Hematopoietic multipotent progenitor cell treated with erythropoietin and hydrocortisone succinate and interleukin-3 and kit ligand, for 4 days (in vitro differentiated cells): ENCODE data around the gene RHBDL1.
A peak's percentile ranks its signal among the peaks of the same experiment; 100 is the strongest.

Experiments
- DNase-seq: peaks from one replicate; pipeline ENCODE4 v3.0.0-alpha.2; 2015

The RHBDL1 gene

DNA sequence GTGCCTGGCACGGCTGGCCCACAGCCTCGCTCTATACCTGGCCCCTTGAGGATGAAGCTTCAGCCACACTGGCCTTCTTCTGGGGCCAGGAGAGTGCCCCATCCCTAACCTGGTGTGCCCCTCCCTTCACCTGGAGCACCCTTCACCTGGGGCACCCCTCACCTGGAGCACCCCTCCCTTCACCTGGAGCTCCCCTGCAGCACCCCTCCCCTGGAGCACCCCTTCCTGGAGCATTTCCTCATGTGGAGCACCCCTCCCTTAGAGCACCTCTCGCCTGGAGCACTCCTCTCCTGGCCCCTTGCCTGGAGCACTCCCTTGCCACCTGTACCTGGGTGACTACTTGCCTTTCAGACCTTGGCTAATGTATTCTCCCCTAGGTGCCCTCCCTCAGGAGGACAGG lies 32.5 kb downstream of the RHBDL1 start:
- no peak for DNase-seq

DNA sequence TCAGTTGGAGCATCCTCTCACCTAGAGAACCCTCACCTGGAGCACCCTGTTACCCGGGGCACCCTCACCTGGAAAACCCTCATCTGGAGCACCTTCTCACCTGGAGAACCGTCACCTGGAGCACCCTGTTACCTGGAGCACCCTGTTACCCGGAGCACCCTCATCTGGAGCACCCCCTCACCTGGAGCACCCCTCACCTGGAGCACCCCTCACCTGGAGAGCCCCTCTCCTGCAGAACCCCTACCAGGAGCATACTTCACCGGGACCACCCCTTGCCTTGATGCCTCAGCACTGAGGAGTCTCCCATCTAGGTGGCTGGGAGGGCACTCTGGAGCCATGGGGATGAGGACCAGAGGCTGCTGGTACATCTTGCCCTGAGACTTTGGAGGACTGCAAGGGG lies 33.5 kb downstream of the RHBDL1 start:
- no peak for DNase-seq

DNA sequence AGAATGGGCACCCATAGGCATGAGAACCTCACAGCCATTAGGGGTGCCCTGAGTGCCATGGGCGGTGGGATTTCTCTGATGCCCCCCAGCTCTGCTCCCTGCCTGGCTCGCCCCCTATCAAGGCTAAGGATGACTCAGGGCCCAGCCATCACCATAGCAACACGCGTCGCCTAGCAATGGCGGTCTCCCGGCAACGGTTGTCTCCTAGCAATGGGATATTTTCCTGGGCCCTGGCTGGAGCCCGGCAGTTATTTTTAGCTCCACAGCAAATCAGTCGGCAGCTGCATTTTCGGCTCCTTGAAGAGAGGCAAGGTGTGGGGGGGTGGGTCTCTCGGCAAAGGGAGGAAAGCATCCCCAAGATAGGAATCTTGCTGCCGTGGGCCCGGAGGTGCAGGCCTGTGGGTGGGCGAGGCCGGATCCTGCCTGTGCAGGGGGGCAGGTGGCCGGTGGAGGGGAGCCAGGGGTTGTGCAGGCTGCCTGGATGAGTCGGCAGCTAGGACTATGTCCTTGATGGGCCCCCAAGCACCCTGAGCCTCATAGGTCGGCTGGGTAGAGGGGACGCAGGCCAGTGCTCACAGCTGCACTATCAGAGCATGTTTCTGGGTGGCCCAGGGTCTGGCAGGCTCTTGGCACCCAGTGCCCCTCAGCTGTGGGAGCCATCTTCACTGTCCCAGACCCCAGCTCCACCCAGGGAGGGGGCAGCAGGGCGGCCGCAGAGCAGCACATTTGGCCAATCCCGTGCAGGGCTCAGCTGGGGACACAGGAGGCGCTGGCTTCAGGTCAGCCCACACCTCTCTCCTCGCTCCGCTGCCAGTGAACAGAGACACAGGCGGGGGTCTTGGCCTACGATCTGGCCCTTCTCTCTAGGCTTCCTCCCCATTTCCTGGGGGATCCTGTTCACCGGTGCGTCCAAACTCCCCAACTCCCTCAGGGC lies 34.4 kb downstream of the RHBDL1 start:
- DNase-seq, result peak; percentile 70

DNA sequence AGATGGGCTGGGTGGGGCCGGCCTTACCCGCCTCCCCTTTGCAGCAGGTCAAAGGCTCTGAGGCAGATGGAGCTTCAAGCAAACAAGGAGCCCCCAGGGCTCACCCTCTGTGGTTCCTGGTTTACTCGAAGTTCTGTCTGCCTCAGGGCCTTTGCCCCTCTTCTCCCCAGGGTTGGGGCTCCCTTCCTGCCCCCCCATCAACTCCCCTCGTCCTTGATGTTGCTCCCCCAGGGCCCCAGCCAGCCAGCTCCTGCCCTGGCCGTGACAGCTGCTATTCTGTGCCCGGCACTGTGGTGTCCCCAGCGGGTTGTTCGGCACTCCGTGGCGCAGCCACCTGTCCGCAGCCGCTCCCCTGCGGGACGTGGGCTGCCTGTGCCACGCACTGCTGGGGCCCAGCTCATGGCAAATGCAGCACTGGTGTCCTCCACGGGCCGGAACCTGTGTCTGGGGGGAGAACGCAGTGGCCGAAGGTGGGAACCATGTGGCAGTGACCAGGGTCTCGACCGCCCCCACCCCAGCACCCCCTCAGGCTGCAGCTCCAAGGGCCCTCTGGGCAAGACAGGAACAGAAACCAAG lies 35.1 kb downstream of the RHBDL1 start:
- no peak for DNase-seq

DNA sequence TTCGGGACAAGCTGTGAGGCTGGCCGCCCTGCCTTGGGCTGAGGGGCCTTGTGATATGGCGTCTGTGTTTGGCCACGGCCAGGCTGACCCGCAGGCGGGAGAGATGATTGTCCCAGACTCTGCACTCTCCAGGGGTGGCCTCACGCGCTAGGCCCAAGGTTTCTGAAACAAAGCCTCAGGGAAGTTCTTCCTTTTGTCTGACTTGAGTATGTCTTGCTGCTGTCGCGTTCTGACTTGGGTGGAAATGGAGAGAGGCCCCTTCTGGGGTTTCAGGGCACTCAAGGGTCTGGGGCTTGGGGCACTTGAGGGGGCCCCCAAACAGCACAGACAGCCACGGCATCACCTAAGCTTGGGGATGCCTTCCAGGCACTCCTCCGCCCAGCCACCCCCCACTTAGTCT lies 35.6 kb downstream of the RHBDL1 start:
- no peak for DNase-seq

DNA sequence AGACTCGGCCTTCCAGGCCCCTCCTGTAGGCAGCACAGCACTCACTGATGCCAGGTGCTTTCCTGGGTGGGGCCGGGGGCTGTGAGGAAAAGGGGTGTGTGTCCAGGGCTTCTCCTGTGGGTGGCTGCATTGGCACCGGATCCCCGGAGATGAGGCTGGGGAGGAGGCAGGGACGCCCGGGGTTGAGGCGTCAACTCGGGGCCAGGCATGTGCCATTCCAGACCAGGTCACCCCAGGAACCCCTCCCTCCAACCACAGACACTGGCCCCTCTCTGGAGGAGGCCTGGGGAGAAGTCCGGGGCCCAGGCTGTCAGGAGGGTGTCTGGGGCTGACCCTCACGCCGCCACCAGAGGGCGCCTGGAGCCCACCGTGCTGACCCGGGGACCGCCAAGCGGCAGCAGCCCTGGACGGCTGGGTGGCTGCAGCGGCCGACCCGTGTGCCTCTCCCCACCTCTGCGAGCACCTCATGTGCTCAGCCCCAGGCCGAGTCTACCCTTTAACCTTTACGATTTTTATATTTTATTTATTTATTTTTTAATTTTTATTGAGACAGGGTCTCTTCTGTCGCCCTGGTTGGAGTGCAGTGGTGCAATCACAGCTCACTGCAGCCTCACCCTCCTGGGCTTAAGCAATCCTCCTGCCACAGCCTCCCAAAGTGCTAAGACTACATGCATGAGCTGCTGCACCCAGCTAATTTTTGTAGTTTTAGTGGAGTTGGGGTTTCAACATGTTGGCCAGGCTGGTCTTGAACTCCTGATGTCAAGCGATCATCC lies 36.3 kb downstream of the RHBDL1 start:
- DNase-seq, result peak; percentile 86

DNA sequence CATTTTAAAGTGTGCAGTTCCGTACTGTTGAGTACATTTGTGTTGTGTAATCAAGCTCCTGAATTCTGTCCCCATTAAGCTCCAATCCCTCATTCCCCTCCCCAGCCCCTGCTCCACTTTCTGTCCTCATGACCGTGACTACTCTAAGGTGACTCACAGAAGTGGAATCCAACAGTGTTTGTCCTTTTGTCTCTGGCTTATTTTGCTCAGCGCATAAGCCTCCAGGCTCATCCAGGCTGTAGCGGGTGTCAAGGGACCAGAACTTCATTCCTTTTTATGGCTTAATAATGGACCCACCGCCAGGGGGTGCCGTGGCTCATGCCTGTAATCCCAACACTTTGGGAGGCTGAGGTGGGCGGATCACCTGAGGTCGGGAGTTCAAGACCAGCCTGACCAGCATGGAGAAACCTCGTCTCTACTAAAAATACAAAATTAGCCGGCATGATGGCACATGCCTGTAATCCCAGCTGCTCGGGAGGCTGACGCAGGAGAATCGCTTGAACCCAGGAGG lies 37.3 kb downstream of the RHBDL1 start:
- DNase-seq, result peak; percentile 69

DNA sequence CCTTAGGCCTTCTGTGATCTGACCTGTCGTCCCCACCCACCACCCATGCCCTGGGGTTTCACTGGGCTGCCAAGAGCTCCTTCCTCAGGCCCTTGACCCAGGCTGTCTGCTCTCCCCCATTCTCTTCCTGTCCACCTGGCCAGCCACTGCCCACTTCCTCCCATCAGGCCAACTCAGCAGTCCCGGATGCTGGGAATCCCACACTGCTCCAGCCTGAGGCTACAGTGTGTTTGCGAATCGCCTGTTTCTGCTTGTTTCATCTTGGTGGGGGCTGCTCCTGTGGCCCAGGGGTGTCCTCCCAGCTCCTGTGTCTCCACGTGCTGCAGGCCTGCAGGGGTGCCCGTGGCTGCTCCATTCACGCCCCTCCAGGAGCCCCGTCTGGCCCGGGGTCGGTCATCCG lies 38.6 kb downstream of the RHBDL1 start:
- DNase-seq, result no peak

DNA sequence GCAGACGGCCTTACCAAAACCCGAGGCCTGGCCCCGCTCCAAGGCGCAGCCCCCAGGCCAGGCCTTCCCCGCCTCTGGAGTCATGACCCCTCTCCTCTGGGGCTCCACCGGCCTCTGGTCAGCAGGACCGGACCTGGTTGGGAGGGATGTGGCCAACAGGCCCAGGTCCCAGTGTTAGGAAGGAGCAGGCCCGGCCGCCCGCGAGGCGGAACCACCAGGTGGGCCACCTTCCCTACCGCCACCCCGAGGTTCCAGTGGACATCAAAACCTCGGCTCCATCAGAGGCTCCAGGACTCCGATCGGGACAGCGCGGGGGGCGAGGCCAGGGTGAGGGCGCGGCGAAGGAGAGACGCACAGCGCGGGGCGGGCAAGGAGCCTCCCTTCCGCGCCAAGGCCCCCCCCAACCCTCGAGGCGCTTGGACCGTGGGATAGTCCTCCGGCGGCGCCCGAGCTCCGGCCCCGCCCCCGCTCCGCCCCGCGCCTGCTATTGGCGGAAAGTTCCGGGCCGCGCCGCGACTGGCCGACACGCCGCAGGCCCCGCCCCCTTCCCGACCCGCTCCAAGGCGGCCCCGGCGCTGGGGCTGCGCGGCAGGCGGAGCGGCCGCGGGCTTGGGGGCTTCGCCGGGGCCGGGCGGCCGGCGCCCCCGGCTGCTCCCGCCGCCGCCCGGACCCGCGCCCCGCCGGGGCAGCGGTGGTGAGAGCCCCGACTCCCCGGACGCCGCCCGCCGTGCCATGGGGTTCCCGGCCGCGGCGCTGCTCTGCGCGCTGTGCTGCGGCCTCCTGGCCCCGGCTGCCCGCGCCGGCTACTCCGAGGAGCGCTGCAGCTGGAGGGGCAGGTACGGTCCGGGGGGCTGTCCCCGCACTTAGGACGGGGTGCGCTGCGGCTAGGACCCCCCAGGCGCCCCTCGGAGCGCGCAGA lies 39.3 kb downstream of the RHBDL1 start, which contains the start of gene METRN:
Gene METRN (plus strand): TSS at position 561 of the 919 bp plus-strand sequence. CDS start 172 bp downstream, at position 733.
- DNase-seq, result peak; percentile 95

DNA sequence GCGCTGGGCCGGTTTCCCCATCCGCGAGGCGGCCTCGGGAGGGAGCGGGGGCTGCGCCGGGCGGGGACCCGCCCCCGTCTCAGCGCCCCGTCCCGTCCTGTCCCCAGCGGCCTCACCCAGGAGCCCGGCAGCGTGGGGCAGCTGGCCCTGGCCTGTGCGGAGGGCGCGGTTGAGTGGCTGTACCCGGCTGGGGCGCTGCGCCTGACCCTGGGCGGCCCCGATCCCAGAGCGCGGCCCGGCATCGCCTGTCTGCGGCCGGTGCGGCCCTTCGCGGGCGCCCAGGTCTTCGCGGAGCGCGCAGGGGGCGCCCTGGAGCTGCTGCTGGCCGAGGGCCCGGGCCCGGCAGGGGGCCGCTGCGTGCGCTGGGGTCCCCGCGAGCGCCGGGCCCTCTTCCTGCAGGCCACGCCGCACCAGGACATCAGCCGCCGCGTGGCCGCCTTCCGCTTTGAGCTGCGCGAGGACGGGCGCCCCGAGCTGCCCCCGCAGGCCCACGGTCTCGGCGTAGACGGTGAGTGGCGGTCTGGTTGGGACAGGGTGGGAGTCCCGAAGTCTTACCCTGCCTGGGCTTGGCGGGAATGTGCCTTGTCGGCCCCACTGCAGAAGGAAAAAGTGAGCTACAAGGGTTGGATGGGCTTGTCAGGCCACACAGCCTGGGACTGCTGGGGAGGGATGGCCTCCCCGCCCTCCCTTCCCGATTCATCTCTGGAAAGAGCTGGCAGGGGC lies 40.2 kb downstream of the RHBDL1 start:
- peak; percentile 52 for DNase-seq

DNA sequence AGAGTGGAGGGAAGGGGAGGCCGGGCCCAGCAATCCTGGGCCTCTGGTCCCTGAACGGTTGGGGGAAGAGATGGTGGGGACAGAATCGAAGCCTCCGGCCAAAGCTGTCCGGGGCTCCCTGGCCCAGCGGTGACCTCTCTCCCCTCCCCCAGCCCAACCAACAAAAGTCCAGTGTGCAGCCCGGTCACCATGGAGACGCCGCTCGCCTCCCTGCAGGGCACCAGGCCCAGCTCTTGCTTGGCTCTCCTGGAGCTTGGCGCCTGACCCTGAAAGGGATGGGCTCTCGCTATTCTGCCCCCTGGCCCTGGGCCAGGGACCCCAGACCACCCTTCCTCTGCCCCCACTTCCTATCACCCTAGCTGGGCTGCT lies 40.7 kb downstream of the RHBDL1 start:
- DNase-seq, result no peak

DNA sequence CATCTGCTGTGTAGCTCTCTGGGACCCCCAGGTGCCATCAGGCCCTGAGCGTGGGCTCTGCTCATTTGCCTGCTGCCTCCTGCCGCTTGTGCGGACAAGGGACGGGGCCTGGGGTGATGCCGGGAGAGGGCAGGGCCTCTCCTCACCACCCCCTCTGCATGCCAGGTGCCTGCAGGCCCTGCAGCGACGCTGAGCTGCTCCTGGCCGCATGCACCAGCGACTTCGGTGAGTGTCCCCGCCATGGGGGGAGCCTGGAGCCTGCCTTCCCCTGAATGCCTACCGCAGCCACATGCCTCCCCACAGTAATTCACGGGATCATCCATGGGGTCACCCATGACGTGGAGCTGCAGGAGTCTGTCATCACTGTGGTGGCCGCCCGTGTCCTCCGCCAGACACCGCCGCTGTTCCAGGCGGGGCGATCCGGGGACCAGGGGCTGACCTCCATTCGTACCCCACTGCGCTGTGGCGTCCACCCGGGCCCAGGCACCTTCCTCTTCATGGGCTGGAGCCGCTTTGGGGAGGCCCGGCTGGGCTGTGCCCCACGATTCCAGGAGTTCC lies 41.4 kb downstream of the RHBDL1 start:
- DNase-seq, result no peak

DNA sequence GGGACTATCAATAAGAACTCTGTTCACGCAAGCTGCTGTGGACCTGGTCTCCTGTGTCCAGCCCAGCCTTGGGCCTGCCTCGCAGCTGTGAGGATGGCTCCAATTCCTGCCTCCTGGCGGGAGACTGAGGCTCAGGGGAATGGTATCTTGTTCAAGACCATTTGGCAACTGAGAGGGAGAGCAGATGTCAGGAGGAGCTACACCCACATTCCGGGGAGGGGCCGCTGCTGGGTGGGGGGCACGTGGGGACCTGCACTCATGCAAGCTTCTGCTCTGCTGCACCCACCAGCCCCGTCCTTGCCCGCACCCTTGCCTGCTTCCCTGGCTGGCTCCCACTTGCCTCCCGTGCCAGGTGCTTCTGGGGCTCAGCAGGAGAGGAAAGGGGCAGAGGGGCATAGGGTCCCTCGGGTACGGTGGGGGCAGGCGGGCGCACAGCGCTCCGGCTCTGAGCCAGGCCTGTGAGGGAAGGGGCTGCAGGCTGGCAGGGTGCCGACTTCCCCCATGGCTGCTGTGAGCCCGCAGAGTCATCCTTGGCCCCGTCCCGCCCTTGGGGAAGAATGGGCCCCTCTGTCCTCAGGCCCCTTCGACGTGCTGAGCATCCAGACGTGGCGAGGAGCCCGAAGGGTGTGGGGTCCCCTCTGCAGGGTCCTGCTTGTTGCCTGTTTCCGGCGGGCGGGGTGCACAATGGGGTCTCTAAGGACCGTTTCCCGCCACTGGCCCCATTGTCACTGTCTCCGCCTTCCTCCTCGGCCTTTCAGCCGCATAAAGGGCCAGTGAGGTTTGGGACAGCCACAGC lies 42.2 kb downstream of the RHBDL1 start:
- DNase-seq, result no peak

DNA sequence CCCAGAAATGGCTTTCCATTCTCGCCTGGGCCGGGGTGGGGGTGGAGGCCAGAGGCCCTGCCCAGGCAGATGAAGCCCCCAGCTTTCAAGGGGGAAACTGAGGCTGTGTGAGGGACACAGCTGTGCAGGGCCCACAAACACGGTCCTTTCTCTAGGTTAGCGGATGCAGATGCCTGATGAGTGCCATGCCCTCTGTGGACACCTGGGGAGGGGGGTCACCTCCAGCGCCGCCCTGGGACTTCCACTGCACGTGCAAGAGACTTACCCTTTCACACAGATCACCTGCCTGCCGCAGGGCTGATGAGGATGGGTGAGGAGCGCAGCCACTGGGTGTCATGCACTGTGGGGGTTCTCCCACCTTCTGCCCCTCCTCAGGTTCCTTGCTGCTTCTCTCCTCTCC lies 42.9 kb downstream of the RHBDL1 start:
- no peak for DNase-seq

DNA sequence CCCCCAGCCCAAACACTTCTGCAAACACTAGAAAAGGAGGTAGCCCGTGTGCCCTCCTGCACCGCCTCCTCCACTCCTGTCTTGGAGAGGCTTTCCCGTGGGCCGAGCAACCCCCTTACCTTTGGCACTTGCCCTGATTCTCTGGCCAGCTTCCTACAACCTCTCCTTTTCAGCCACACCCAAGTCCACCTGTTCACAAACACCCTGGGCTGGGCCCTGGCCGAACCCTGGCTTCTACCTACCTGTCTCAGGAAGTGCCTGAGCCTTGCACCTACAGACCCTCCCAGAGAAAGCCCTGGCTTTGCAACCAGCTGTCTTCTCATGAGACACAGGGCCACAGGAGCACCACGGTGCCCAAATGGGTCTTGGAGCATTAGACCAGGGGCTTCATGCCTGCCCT lies 43.5 kb downstream of the RHBDL1 start:
- no peak for DNase-seq

DNA sequence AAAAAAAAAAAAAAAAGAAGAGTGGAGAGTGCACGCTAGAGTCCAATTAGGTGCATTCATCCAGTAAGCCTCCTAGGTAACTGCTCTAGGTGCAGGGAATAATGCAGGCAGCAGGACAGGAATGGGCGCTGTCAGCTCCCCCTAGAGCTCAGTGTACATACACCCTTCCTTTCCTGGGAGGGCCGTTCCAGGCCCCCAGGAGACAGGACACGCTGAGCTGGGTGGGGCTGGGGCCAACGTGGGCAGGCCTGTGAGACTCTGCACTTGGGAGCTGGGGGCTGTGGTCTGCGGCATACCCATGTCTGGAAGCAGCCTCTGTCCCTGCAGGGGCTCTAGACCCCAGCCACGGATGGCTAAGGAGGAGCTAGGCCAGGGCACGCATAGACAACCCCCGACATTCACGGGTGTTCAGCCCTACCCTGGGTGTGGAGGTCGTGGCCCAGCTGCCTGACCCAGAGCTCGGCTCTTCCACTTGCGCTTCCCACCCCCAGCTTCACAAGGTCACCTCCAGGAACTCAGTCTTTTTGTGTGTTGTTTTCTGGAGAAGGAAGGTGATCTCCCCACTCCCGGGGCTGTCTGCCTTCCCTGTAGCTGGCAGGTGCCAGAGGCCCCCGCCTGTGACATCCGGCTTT lies 44.5 kb downstream of the RHBDL1 start:
- peak; percentile 55 for DNase-seq

DNA sequence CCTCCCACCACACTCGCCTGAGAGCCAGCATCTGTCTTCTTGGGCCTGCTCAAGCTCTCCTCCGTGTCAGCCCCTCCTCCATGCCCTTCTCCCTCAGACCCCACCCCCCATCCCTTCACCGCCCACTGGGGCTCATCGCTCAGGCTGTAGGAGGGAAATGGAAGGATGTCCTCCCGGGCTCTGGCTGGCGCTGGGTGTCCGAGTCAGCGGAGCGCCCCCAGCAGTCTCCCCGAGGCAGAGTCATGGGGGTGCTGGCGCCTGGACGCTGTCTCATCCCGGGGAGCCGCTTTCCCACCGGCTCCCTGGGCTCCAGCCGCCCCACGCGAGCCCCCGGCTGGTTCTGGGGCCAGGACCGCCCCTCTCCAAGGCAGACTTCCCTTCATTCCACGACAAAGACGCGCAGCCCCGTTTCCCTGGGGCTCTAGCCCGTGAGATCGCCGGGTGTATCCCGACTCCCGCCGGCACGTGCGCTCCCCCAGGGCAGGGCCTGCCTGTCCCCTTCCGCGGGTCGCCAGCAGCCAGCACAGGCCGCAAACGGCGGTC lies 45.0 kb downstream of the RHBDL1 start:
- DNase-seq, result peak; percentile 84

DNA sequence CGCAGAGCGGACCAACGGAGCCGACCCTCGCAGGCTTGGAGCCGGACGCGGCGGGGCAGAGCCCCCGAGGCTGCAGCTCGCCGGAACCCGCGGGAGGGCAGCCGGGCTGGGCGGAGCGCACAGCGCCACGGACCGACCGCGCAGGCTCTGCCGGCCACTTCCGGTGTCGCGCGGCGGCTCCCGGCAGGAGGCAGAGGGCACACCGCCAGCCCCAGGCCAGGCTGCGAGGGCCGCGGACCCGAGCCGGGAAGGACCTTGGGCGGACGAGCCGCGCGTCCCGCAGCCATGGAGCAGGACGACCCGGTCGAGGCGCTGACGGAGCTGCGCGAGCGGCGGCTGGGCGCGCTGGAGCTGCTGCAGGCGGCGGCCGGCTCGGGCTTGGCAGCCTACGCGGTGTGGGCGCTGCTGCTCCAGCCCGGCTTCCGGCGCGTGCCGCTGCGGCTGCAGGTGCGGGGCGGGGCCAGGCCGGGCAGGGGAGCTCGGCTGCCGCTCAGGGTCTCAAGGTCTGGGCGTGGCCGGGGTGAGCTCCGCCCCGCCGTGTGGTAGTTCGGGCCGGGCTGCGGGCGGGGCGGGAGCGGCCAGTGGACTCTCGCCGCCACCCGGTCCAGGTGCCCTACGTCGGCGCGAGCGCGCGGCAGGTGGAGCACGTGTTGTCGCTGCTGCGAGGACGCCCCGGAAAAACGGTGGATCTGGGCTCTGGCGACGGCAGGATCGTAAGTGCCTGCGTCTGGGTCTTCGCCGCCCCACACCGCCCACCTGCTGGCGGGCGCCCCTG lies 45.7 kb downstream of the RHBDL1 start, which contains the start of gene ANTKMT:
Gene ANTKMT (plus strand): TSS at position 157 of the 775 bp plus-strand sequence. CDS start 129 bp downstream, at position 286.
- DNase-seq, result peak; percentile 95
